NCI-H526 treated with DMSO at 0.1 percent for 48 hours (cell line): ENCODE data around the gene MCCD1.

ENCODE experiments used
- DNase-seq: peaks from one replicate; lab custom pipeline; 2025; lab: John Stamatoyannopoulos, UW

The MCCD1 gene

GRCh38 chr6:31572041-31572911, 43.5 kb downstream of the MCCD1 start, which contains the start of gene LTA:
TSS of gene LTA (plus strand) at chr6:31572289. CDS start at chr6:31572743, 454 bp downstream.
- no peak for DNase-seq

DNA sequence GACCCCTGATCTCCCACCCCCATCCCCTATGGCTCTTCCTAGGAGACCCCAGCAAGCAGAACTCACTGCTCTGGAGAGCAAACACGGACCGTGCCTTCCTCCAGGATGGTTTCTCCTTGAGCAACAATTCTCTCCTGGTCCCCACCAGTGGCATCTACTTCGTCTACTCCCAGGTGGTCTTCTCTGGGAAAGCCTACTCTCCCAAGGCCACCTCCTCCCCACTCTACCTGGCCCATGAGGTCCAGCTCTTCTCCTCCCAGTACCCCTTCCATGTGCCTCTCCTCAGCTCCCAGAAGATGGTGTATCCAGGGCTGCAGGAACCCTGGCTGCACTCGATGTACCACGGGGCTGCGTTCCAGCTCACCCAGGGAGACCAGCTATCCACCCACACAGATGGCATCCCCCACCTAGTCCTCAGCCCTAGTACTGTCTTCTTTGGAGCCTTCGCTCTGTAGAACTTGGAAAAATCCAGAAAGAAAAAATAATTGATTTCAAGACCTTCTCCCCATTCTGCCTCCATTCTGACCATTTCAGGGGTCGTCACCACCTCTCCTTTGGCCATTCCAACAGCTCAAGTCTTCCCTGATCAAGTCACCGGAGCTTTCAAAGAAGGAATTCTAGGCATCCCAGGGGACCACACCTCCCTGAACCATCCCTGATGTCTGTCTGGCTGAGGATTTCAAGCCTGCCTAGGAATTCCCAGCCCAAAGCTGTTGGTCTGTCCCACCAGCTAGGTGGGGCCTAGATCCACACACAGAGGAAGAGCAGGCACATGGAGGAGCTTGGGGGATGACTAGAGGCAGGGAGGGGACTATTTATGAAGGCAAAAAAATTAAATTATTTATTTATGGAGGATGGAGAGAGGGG, 44.7 kb downstream of the MCCD1 start:
- DNase-seq, result no peak

DNA sequence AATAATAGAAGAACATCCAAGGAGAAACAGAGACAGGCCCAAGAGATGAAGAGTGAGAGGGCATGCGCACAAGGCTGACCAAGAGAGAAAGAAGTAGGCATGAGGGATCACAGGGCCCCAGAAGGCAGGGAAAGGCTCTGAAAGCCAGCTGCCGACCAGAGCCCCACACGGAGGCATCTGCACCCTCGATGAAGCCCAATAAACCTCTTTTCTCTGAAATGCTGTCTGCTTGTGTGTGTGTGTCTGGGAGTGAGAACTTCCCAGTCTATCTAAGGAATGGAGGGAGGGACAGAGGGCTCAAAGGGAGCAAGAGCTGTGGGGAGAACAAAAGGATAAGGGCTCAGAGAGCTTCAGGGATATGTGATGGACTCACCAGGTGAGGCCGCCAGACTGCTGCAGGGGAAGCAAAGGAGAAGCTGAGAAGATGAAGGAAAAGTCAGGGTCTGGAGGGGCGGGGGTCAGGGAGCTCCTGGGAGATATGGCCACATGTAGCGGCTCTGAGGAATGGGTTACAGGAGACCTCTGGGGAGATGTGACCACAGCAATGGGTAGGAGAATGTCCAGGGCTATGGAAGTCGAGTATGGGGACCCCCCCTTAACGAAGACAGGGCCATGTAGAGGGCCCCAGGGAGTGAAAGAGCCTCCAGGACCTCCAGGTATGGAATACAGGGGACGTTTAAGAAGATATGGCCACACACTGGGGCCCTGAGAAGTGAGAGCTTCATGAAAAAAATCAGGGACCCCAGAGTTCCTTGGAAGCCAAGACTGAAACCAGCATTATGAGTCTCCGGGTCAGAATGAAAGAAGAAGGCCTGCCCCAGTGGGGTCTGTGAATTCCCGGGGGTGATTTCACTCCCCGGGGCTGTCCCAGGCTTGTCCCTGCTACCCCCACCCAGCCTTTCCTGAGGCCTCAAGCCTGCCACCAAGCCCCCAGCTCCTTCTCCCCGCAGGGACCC, 45.6 kb downstream of the MCCD1 start:
- no peak for DNase-seq

- DNase-seq, result no peak
Observed at GRCh38 chr6:31575335-31575901, 46.7 kb downstream of the MCCD1 start, which contains the start of gene TNF. TSS of gene TNF (plus strand) at chr6:31575565. CDS start at chr6:31575742, 177 bp downstream.

DNA sequence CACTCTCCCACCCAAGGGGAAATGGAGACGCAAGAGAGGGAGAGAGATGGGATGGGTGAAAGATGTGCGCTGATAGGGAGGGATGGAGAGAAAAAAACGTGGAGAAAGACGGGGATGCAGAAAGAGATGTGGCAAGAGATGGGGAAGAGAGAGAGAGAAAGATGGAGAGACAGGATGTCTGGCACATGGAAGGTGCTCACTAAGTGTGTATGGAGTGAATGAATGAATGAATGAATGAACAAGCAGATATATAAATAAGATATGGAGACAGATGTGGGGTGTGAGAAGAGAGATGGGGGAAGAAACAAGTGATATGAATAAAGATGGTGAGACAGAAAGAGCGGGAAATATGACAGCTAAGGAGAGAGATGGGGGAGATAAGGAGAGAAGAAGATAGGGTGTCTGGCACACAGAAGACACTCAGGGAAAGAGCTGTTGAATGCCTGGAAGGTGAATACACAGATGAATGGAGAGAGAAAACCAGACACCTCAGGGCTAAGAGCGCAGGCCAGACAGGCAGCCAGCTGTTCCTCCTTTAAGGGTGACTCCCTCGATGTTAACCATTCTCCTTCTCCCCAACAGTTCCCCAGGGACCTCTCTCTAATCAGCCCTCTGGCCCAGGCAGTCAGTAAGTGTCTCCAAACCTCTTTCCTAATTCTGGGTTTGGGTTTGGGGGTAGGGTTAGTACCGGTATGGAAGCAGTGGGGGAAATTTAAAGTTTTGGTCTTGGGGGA, 47.4 kb downstream of the MCCD1 start:
- DNase-seq, result no peak

DNA sequence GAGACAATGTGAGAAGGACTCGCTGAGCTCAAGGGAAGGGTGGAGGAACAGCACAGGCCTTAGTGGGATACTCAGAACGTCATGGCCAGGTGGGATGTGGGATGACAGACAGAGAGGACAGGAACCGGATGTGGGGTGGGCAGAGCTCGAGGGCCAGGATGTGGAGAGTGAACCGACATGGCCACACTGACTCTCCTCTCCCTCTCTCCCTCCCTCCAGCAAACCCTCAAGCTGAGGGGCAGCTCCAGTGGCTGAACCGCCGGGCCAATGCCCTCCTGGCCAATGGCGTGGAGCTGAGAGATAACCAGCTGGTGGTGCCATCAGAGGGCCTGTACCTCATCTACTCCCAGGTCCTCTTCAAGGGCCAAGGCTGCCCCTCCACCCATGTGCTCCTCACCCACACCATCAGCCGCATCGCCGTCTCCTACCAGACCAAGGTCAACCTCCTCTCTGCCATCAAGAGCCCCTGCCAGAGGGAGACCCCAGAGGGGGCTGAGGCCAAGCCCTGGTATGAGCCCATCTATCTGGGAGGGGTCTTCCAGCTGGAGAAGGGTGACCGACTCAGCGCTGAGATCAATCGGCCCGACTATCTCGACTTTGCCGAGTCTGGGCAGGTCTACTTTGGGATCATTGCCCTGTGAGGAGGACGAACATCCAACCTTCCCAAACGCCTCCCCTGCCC, 48.3 kb downstream of the MCCD1 start:
- DNase-seq, result no peak

DNA sequence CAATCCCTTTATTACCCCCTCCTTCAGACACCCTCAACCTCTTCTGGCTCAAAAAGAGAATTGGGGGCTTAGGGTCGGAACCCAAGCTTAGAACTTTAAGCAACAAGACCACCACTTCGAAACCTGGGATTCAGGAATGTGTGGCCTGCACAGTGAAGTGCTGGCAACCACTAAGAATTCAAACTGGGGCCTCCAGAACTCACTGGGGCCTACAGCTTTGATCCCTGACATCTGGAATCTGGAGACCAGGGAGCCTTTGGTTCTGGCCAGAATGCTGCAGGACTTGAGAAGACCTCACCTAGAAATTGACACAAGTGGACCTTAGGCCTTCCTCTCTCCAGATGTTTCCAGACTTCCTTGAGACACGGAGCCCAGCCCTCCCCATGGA, 48.8 kb downstream of the MCCD1 start:
- DNase-seq, result no peak

- DNase-seq, result no peak
Observed at GRCh38 chr6:31578184-31579118, 49.7 kb downstream of the MCCD1 start.

- no peak for DNase-seq
Observed at GRCh38 chr6:31579119-31579505, 50.4 kb downstream of the MCCD1 start.
